ENCODE results near the gene ELMOD3. TPM values are rescaled to one million over a fixed set of nuclear protein-coding genes. Genes with fewer than 3 reads are reported as not detected.
A peak's percentile ranks its signal among the peaks of the same experiment; 100 is the strongest.

Gene ELMOD3
- polyA plus RNA-seq, 1 of the 3 experiments (the other 2 are of a cell fraction) = 15.4 TPM

DNA sequence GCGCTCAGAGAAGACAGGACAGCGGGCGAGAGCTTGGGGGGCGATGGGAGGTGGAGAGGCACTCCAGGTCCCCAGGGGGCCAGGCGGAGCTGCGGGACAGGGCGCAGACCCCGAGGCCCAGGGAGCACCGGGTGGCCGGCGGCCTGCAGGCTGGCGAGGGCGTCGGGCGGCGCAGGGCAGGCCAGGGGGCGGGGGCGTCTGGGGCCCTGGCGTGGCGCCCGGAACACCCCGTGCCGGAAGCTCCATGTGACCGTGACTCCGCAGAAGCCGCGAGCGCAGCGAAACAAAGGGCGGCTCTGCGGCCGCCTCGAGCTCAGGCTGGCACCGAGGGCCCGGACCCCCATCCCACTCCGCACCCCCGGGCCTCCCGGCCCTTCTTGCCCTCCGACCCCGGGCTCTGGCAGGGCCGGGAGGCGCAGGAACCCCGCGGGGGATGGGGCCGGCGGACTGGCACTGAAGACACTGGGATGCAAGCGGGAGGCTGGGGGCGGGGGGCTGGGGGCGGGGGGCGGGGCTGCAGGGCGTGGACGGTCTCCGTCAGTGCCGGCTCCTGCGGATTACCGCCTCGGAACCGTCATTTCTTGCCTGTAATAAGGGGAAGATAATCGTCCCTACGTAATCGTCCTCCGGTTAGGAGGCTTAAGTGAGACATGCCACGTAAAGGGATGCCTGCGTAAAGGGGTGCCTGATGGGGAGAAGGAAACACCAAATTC lies 83.1 kb downstream of the ELMOD3 start (continued):
- TF ChIP-seq, protein P1, sequence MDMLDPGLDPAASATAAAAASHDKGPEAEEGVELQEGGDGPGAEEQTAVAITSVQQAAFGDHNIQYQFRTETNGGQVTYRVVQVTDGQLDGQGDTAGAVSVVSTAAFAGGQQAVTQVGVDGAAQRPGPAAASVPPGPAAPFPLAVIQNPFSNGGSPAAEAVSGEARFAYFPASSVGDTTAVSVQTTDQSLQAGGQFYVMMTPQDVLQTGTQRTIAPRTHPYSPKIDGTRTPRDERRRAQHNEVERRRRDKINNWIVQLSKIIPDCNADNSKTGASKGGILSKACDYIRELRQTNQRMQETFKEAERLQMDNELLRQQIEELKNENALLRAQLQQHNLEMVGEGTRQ (IDR thresholded peaks at IDR 0.05; ENCODE audit: borderline replicate concordance, low read depth, low read length) = peak; percentile 33; the same call in 1 of the 2 replicates
- TF ChIP-seq, protein P2, sequence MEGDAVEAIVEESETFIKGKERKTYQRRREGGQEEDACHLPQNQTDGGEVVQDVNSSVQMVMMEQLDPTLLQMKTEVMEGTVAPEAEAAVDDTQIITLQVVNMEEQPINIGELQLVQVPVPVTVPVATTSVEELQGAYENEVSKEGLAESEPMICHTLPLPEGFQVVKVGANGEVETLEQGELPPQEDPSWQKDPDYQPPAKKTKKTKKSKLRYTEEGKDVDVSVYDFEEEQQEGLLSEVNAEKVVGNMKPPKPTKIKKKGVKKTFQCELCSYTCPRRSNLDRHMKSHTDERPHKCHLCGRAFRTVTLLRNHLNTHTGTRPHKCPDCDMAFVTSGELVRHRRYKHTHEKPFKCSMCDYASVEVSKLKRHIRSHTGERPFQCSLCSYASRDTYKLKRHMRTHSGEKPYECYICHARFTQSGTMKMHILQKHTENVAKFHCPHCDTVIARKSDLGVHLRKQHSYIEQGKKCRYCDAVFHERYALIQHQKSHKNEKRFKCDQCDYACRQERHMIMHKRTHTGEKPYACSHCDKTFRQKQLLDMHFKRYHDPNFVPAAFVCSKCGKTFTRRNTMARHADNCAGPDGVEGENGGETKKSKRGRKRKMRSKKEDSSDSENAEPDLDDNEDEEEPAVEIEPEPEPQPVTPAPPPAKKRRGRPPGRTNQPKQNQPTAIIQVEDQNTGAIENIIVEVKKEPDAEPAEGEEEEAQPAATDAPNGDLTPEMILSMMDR (IDR thresholded peaks at IDR 0.05) = no peak
- TF ChIP-seq, protein P3, sequence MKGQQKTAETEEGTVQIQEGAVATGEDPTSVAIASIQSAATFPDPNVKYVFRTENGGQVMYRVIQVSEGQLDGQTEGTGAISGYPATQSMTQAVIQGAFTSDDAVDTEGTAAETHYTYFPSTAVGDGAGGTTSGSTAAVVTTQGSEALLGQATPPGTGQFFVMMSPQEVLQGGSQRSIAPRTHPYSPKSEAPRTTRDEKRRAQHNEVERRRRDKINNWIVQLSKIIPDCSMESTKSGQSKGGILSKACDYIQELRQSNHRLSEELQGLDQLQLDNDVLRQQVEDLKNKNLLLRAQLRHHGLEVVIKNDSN (IDR thresholded peaks at IDR 0.05; ENCODE audit: borderline replicate concordance, low read depth) = peak; percentile 80
- TF ChIP-seq SMC3 (IDR thresholded peaks at IDR 0.05; ENCODE audit: low read depth, low read length) (no peak), YY1 (IDR thresholded peaks at IDR 0.05; ENCODE audit: low read depth) (no peak), RAD21 (IDR thresholded peaks at IDR 0.05; ENCODE audit: low read length) (no peak), POLR2AphosphoS5 (IDR thresholded peaks at IDR 0.05; ENCODE audit: low read depth, low read length) (peak; percentile 64)
- TF ChIP-seq, protein P4, sequence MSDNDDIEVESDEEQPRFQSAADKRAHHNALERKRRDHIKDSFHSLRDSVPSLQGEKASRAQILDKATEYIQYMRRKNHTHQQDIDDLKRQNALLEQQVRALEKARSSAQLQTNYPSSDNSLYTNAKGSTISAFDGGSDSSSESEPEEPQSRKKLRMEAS (IDR thresholded peaks at IDR 0.05; ENCODE audit: low read depth) = peak; percentile 95

DNA sequence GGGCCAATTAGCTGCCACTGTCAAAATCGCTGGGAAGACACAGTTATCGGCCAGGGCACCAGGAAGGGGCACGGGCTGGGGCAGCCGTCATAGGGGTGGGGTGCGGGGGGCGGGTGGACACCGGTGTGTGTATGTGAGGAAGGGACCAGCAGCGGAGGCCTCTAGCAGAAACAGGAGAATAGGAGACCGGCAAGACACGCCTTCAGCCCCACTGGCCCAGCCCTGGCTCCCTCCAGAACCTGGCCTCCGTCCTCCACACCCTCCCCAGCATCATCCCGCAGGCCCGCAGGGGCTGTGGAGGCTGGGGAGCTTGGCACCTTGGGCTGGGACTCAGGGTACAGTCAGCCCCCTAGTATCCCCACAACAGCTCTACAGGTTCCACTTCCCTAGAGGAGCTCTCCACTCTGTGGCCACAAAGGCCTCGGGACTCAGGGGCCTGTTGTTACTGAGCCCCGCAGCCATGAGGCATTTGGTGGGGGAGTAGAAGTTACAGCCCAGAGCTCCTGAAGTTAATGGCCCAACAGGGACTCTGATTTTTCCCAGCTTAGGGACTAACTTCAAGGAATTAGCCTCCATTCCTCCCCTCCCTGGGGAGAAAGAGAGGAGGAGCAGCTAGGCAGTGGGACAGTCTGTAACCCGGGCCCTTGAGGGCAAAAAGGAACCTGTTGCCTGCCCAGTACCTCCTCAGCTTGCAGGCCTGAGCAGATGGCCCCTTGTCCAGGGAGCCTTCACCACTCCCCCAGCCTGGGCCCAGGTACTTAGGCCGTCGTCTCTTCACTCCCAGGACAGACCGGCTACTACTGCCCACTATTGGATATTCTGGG lies 83.8 kb downstream of the ELMOD3 start:
- H3K9ac ChIP-seq = peak overlapping the region; percentile 60; the same call in 1 of the 2 replicates
- peak overlapping the region; percentile 58 to 90; a peak in 3 of 4 replicates for H3K27ac ChIP-seq (ENCODE audit: low read depth in 2 of 2, low read length in 1 of 2)
- peaks cover 14 to 56% of the 10 kb centered on the region in 2 experiments; a peak in 3 of 4 replicates for H3K4me1 ChIP-seq (ENCODE audit: control insufficient read depth in 1 of 2, insufficient read depth in 2 of 2, low read depth in 1 of 2, low read length in 1 of 2)
- CTCF ChIA-PET = interaction anchor here (0.8 to 6.9 kb wide), 10 partner anchors 7 to 123 kb away, joined by 3 to 61 read pairs (median 4); partner anchors contain the start of genes GGCX, MAT2A and SH2D6
- POLR2A ChIA-PET = interaction anchor here (1.0 to 4.3 kb wide), 14 partner anchors 8 to 111 kb away, joined by 3 to 94 read pairs (median 6); partner anchors contain the start of genes ELMOD3, MAT2A, RETSAT and SH2D6
- DNase-seq = peak; percentile 66
- H3K9me2 ChIP-seq = no peaks in the 10 kb centered on the region
- no peaks in the 10 kb centered on the region for H3K79me2 ChIP-seq (ENCODE audit: insufficient read depth)
- H4K20me1 ChIP-seq (ENCODE audit: insufficient read depth) = no peaks in the 10 kb centered on the region
- no peaks in the 10 kb centered on the region for H3K36me3 ChIP-seq (replicated peaks in 1 of 2; ENCODE audit: control insufficient read depth in 1 of 2, insufficient read depth in 2 of 2, low read length in 1 of 2)
- H3F3A ChIP-seq (replicated peaks; ENCODE audit: insufficient read depth) = peaks cover 10% of the 10 kb centered on the region
- no peaks in the 10 kb centered on the region for H3K27me3 ChIP-seq (ENCODE audit: insufficient read depth)
- H3K4me3 ChIP-seq (ENCODE audit: low read depth in 2 of 2, low read length in 1 of 2) = peak overlapping the region in 1 of 2 experiments; percentile 42; a peak in 2 of 4 replicates
- peak overlapping the region; percentile 66; the same call in 1 of the 2 replicates for H3K4me2 ChIP-seq
- no peaks in the 10 kb centered on the region for H3K9me3 ChIP-seq
- 44% methylated on average over 6 of the region's 19 CpGs for WGBS (ENCODE audit: low lambda C conversion rate)
- peak overlapping the region; percentile 75; the same call in 1 of the 2 replicates for H2AFZ ChIP-seq (ENCODE audit: low read depth)
- TF ChIP-seq GATA2 (CRISPR knock-in tag; IDR thresholded peaks at IDR 0.05) = no peak
- no peak for TF ChIP-seq ELF1 (IDR thresholded peaks at IDR 0.05)
- TF ChIP-seq MXI1 (IDR thresholded peaks at IDR 0.05; ENCODE audit: low read depth, low read length) = no peak
- TF ChIP-seq, protein P1 (IDR thresholded peaks at IDR 0.05; ENCODE audit: borderline replicate concordance, low read depth, low read length) = no peak
- TF ChIP-seq TAF1 (IDR thresholded peaks at IDR 0.05; ENCODE audit: borderline replicate concordance, low read depth, low read length) = no peak
- TF ChIP-seq SIN3A (IDR thresholded peaks at IDR 0.05; ENCODE audit: borderline replicate concordance, low read depth, low read length) = no peak
- TF ChIP-seq, protein P5, sequence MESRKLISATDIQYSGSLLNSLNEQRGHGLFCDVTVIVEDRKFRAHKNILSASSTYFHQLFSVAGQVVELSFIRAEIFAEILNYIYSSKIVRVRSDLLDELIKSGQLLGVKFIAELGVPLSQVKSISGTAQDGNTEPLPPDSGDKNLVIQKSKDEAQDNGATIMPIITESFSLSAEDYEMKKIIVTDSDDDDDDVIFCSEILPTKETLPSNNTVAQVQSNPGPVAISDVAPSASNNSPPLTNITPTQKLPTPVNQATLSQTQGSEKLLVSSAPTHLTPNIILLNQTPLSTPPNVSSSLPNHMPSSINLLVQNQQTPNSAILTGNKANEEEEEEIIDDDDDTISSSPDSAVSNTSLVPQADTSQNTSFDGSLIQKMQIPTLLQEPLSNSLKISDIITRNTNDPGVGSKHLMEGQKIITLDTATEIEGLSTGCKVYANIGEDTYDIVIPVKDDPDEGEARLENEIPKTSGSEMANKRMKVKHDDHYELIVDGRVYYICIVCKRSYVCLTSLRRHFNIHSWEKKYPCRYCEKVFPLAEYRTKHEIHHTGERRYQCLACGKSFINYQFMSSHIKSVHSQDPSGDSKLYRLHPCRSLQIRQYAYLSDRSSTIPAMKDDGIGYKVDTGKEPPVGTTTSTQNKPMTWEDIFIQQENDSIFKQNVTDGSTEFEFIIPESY (IDR thresholded peaks at IDR 0.05; ENCODE audit: borderline replicate concordance, low read depth) = no peak
- TF ChIP-seq EZH2phosphoT487 (IDR thresholded peaks at IDR 0.05; ENCODE audit: borderline replicate concordance, low read depth) = no peak
- TF ChIP-seq MEF2A (IDR thresholded peaks at IDR 0.05; ENCODE audit: borderline replicate concordance, low read depth) = no peak
- TF ChIP-seq RCOR1 (IDR thresholded peaks at IDR 0.05; ENCODE audit: low read length) = no peak
- no peak for TF ChIP-seq TCF12 (IDR thresholded peaks at IDR 0.05)
- no peak for TF ChIP-seq GABPA (IDR thresholded peaks at IDR 0.05; ENCODE audit: low read depth)
- TF ChIP-seq TEAD4 (IDR thresholded peaks at IDR 0.05; ENCODE audit: borderline replicate concordance, insufficient read depth) = no peak
- TF ChIP-seq, protein P4 (IDR thresholded peaks at IDR 0.05; ENCODE audit: low read depth) = no peak
